GM19324 (cell line): ENCODE results near the gene C10orf90.

Source experiments
- ATAC-seq: cut with Tn5 transposase; IDR thresholded peaks from one replicate; pipeline ENCODE4 v1.9.1; 2021; ENCODE audit warnings: mild to moderate bottlenecking, moderate library complexity; ENCODE audit not compliant: unreplicated experiment, low FRiP score

The C10orf90 gene

GRCh38 chr10:126670056-126670894, at the start of gene C10orf90:
TSS of gene C10orf90 (minus strand) at chr10:126670693. CDS start at chr10:126670480, 213 bp downstream.
- ATAC-seq, result no peak

GRCh38 chr10:126716366-126716765, 45.9 kb upstream of the C10orf90 start:
- ATAC-seq, result no peak

GRCh38 chr10:126713594-126713993, 43.1 kb upstream of the C10orf90 start:
- ATAC-seq, result no peak

- no peak for ATAC-seq
These were observed 42.2 kb upstream of the C10orf90 start for GRCh38 chr10:126712681-126713080.

- no peak for ATAC-seq
These were observed 35.6 kb upstream of the C10orf90 start for GRCh38 chr10:126705951-126706565.

GRCh38 chr10:126705131-126705530, 34.6 kb upstream of the C10orf90 start:
- ATAC-seq, result no peak

GRCh38 chr10:126704649-126705048, 34.2 kb upstream of the C10orf90 start:
- ATAC-seq, result no peak

GRCh38 chr10:126702181-126702580, 31.7 kb upstream of the C10orf90 start:
- no peak for ATAC-seq

- ATAC-seq, result no peak
These were observed 31.0 kb upstream of the C10orf90 start for GRCh38 chr10:126701526-126701925.

- no peak for ATAC-seq
These were observed 26.2 kb upstream of the C10orf90 start for GRCh38 chr10:126696684-126697083.

GRCh38 chr10:126691456-126691855, 21.0 kb upstream of the C10orf90 start:
- ATAC-seq, result no peak

- no peak for ATAC-seq
These were observed 20.0 kb upstream of the C10orf90 start for GRCh38 chr10:126690534-126690933.

- no peak for ATAC-seq
These were observed 19.0 kb upstream of the C10orf90 start for GRCh38 chr10:126689461-126689994.

GRCh38 chr10:126687121-126687606, 16.7 kb upstream of the C10orf90 start:
- ATAC-seq, result no peak

- ATAC-seq, result no peak
These were observed 16.2 kb upstream of the C10orf90 start for GRCh38 chr10:126686719-126687118.

GRCh38 chr10:126686268-126686667, 15.8 kb upstream of the C10orf90 start:
- ATAC-seq, result no peak

GRCh38 chr10:126685756-126686155, 15.3 kb upstream of the C10orf90 start:
- ATAC-seq, result no peak

- ATAC-seq, result no peak
These were observed 13.8 kb upstream of the C10orf90 start for GRCh38 chr10:126684171-126684745.

GRCh38 chr10:126683466-126683865, 13.0 kb upstream of the C10orf90 start:
- no peak for ATAC-seq

GRCh38 chr10:126675656-126676438, 5.4 kb upstream of the C10orf90 start:
- no peak for ATAC-seq
